Activated naive CD4-positive, alpha-beta T cell treated with anti-CD3 and anti-CD28 coated beads for 36 hours (primary cell): Measurements from ENCODE around the gene C14orf132. TPM values are rescaled to one million over a fixed set of nuclear protein-coding genes. Genes with fewer than 3 reads are reported as not detected.

ENCODE experiments used
- CTCF ChIA-PET: fragments of 350-600 bp; sonication (Branson Sonifier 250); formaldehyde crosslinking; loops from one replicate; lab custom pipeline; 2021; ENCODE audit warnings: antibody characterized with exemption; lab: Charles Lee
- DNase-seq: peaks from one replicate; pipeline ENCODE4 v3.0.0-alpha.2; 2020
- H3K27ac Mint-ChIP-seq: one replicate; pipeline ENCODE4 v1.8.0; 2021; ENCODE audit warnings: mild to moderate bottlenecking, mixed read lengths
- H3K27me3 Mint-ChIP-seq: one replicate; pipeline ENCODE4 v1.8.0; 2021; ENCODE audit warnings: low read depth, mixed read lengths
- H3K36me3 Mint-ChIP-seq: one replicate; pipeline ENCODE4 v1.8.0; 2021; ENCODE audit warnings: low read depth, mixed read lengths
- H3K4me1 Mint-ChIP-seq: one replicate; pipeline ENCODE4 v1.8.0; 2021; ENCODE audit warnings: low read depth, mixed read lengths
- H3K4me3 Mint-ChIP-seq: one replicate; pipeline ENCODE4 v1.8.0; 2021; ENCODE audit warnings: mild to moderate bottlenecking, moderate library complexity, mixed read lengths
- H3K9me3 Mint-ChIP-seq: one replicate; pipeline ENCODE4 v1.8.0; 2021; ENCODE audit warnings: mixed read lengths
- intact Hi-C: fragments of 100-400 bp; cut with micrococcal nuclease; formaldehyde crosslinking; loops from one replicate; pipeline ENCODE4 v1.15.1; 2023
- total RNA-seq, 2 experiments: library from RNA; stranded (reverse); gene quantifications; one replicate each; pipeline ENCODE4 v1.2.3, GENCODE V29; 2021

C14orf132 gene
- total RNA-seq, 2 experiments from 2014 or later: 3.2 to 4.9 TPM

DNA sequence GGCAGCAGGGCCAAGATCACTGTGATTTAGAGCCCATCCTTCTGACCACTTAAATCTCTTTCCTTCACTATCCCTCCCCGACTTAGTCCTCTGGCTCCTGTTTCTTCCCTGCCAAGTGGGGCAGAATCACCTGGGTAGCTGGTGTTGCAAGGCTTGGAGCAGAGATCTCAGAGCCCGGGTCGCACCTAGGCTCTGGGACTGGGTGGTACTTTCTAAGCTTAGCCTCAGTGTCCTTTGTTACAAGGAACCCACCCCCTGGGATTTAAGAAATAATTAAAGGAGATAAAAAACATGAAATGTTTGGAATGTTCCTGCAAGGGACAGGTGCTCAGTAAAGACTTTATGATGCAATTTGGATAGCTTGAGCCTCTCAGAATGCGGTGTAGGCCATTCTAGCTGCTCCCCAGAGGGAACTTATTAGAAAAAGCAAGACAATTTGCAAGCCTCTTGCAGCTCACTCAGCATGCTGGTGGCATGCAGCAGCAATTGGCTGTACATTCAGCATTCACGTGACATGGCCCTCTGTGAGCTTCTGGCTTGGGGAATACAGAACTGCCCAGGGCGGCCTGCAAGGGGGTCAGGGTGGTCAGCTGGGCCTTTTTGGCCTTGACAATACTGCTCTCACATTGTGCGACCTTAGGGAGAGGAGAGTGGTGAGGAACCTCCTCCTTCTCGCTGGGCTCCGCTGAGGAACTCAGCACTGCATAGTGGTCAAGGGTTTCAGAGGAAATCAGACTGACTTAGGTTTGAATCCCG is 16.8 kb downstream of the C14orf132 start:
- H3K4me1 Mint-ChIP-seq: no peaks in the 10 kb centered on the region
- H3K27ac Mint-ChIP-seq: no peak overlapping the region
- no peaks in the 10 kb centered on the region for H3K9me3 Mint-ChIP-seq
- no peaks in the 10 kb centered on the region for H3K27me3 Mint-ChIP-seq
- intact Hi-C loops: loop anchor here (1.0 to 2.0 kb wide), 2 partner anchors 43 to 219 kb away; no protein-coding TSS in a partner anchor
- no peak overlapping the region for H3K4me3 Mint-ChIP-seq
- CTCF ChIA-PET: interaction anchor here (0.6 to 1.9 kb wide), 3 partner anchors 43 to 326 kb away, joined by 3 to 5 read pairs (median 4); no protein-coding TSS in a partner anchor
- DNase-seq: no peak
- no peaks in the 10 kb centered on the region for H3K36me3 Mint-ChIP-seq

DNA sequence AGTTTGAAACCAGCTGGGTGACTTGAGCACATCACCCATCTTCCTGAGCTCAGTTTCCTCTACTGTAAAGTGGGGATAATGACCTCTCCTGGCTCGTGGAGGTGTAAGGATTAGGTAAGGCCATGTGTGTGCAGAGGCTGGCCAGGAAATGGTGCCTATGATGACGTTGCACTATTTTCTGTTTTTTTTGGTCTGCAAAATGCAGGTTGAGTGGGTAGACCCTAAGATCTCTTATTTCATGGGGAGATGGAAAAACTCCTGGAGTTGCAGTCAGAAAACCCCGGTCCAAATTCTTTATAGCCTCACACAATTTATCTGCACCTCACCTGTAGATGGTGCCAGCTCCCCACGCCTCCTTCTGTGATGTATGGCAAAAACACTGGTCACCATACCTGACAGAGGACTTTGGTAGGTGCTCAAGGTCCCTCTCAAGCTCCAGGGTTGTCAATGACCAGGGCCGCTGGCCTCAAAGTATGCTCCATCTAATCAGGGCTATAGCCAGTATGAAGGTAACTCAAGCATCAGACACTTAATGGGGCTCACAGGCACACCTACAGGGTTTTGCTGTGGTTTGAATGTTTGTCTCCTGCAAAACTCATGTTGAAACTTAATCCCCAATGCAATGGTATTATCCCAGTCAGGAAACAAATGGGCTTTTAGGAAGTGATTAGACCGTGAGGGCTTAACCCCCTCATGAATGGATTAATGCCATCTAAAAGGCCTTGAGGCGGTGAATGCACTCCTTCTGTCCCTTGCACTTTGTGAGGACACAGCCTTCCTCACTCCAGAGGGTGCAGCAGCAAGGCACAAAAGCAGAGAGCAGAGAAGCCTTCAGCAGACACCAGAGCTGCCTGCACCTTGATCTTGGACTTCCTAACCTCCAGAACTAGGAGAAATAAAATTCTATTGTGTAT is 17.6 kb downstream of the C14orf132 start:
- Mint-ChIP-seq H3K4me3 (no peak overlapping the region), H3K4me1 (no peaks in the 10 kb centered on the region)

DNA sequence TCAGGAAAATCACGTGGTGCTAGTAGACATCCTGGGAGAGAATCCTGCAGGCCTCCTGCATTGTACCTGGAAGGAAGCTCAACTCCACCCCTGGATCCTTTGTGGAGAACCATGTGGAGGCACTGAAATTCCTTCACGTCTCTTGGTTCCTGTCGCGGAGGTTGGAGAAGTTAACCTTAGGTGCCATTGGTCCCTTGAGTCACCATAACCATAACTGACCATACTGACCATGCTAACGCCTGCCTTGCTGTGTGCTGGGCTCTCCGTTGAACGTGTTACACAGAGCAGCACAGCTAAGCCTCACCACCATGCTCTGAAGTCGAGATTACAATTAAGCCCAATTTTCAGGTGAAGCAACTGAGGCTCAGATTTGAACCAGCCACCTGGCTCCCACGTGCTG is 18.6 kb downstream of the C14orf132 start:
- Mint-ChIP-seq H3K9me3 (no peaks in the 10 kb centered on the region), H3K4me1 (no peaks in the 10 kb centered on the region), H3K4me3 (no peak overlapping the region), H3K36me3 (no peaks in the 10 kb centered on the region), H3K27ac (no peak overlapping the region), H3K27me3 (no peaks in the 10 kb centered on the region)
- intact Hi-C loops: loop anchor here (2.0 kb wide), 1 partner anchor 41 kb away; no protein-coding TSS in a partner anchor
- CTCF ChIA-PET: interaction anchor here (0.7 kb wide), 1 partner anchor 1290 kb away, joined by 3 read pairs; no protein-coding TSS in a partner anchor
- no peak for DNase-seq

More for the DNA sequence above, 17.6 kb downstream of the C14orf132 start:
- CTCF ChIA-PET: interaction anchor here (0.6 to 1.9 kb wide), 3 partner anchors 42 to 325 kb away, joined by 3 to 5 read pairs (median 4); no protein-coding TSS in a partner anchor
- Mint-ChIP-seq H3K36me3 (no peaks in the 10 kb centered on the region), H3K9me3 (no peaks in the 10 kb centered on the region), H3K27me3 (no peaks in the 10 kb centered on the region), H3K27ac (no peak overlapping the region)
- intact Hi-C loops: loop anchor here (1.0 to 2.0 kb wide), 2 partner anchors 42 to 219 kb away; no protein-coding TSS in a partner anchor
- DNase-seq: peak; percentile 24

DNA sequence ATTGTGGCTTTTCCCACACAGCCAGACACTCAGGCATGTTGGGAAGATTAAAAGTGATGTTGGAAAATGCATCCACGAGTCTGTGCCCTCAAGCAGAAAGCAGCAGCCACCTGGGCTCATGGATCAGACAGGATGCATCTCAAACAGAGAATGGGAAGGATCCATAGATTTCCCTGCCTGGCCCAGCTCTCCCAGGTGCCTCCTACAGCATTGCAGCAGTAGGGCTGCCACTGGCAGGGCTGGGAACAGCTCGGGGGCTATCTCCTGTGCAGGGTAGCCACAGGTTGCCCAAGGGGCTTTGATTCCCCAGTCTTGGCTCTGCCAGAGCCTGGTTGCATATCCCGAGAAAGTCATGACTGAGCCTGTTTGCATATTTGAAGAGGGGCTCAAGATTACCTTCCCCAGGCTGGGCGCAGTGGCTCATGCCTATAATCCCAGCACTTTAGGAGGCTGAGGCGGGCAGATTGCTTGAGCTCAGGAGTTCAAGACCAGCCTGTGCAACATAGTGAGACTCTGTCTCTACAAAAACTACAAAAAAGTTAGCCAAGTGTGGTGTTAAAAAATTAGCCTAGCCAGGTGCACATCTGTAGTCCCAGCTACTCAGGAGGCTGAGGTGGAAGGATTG is 19.5 kb downstream of the C14orf132 start:
- H3K36me3 Mint-ChIP-seq: no peaks in the 10 kb centered on the region
- intact Hi-C loops: no loop called here
- no peaks in the 10 kb centered on the region for H3K9me3 Mint-ChIP-seq
- H3K4me3 Mint-ChIP-seq: no peak overlapping the region
- no peaks in the 10 kb centered on the region for H3K27me3 Mint-ChIP-seq
- DNase-seq: no peak
- CTCF ChIA-PET: interaction anchor here (1.1 kb wide), 1 partner anchor 10 kb away, joined by 4 read pairs; no protein-coding TSS in a partner anchor
- no peaks in the 10 kb centered on the region for H3K4me1 Mint-ChIP-seq
- H3K27ac Mint-ChIP-seq: no peak overlapping the region

DNA sequence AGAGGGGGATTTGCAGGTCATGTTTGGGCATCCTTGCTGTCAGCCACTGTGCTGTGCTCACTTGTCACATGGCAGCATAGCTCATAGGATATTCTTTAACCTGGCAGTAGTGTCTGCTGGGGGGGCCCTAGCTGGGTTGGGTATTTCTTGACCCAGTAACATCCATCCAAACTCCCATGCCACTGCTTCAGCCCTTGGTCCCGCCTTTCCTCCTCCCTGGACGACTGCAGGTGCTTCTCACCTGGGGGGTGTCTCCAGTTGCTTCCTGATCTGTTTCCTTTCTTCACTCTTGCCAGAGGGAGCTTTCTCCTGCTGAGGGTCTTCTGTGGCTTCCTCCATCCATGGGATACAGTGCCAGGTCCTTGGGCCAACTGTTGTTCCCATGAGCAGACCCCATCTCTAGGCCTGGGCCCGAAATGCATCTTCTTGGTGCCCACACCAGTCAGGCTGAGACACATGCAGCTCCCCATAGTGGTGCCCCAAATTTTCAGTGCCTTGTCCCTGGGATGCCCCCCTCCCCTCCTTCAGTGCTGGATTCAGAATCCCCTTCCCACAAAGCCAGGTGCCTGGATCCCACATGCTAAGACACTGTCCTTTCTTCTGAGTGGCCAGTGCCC is 20.5 kb downstream of the C14orf132 start:
- CTCF ChIA-PET: interaction anchor here (1.1 kb wide), 1 partner anchor 11 kb away, joined by 4 read pairs; no protein-coding TSS in a partner anchor
- H3K4me3 Mint-ChIP-seq: no peak overlapping the region
- H3K9me3 Mint-ChIP-seq: no peaks in the 10 kb centered on the region
- H3K27me3 Mint-ChIP-seq: no peaks in the 10 kb centered on the region
- no peak for DNase-seq
- H3K27ac Mint-ChIP-seq: no peak overlapping the region
- intact Hi-C loops: no loop called here
- no peaks in the 10 kb centered on the region for H3K36me3 Mint-ChIP-seq
- H3K4me1 Mint-ChIP-seq: no peaks in the 10 kb centered on the region

DNA sequence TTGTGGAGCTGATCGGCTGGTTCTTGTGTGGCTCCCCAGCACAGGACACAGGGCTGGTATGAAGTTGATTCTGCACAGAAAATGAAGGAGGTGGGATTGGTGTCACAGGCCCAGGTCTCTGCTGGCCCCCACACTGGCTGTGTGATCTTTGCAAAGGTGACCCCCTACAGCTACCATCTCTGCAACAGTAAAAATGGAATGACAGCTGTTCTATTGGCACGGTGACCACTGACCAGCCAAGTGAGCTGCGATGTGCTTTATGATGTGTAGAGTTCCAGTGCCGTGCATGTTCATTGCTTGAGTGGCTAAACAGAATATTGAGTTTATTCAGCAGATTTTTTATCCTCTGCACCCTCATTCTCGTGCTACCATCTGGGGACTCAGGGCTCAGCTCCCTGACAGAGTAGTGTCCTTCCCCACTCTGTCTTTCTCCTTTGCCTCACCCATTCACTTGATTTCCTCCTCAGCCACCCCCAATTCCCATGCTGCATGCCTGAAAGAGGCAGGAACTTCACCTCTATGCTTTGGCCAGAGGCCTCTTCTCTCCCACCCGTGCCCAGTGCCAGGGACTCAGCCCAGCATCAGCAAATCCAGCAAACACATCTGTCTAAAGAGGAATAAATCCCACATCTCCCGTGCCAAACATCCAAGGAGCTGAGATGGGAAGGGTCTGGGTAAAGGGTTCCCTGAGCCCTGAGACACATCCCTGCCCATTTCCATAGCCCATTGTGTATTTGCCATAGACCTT is 21.2 kb downstream of the C14orf132 start:
- Mint-ChIP-seq H3K27me3 (no peaks in the 10 kb centered on the region), H3K4me3 (no peak overlapping the region), H3K9me3 (no peaks in the 10 kb centered on the region), H3K36me3 (no peaks in the 10 kb centered on the region), H3K27ac (no peak overlapping the region), H3K4me1 (peaks cover 3% of the 10 kb centered on the region)
- no peak for DNase-seq
- CTCF ChIA-PET: interaction anchor here (0.5 to 1.5 kb wide), 2 partner anchors 18 to 335 kb away, joined by 3 to 4 read pairs; no protein-coding TSS in a partner anchor
- intact Hi-C loops: no loop called here

DNA sequence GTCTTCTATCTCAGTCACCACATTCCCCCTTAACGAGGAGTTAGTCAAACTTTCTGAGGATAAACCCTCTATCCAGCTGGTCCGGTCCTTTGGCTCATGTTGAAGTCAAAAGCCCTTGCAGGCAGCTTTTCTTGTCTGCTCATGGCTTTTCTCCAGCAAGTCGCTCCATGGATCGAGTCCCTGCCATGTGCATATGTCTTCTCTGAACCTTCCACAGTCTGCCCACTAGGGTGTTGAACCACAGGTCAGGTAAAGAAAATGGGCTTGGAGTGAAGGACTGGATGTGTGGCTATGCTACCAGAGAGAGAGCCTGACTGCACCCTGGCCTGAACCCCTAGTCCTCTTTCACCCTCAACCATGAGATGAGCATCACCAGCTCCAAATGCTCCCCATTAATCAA is 22.8 kb downstream of the C14orf132 start:
- peaks cover 8% of the 10 kb centered on the region for H3K4me1 Mint-ChIP-seq
- no peak for DNase-seq
- CTCF ChIA-PET: interaction anchor here (1.2 kb wide), 1 partner anchor 36 kb away, joined by 3 read pairs; no protein-coding TSS in a partner anchor
- H3K27me3 Mint-ChIP-seq: no peaks in the 10 kb centered on the region
- intact Hi-C loops: no loop called here
- H3K36me3 Mint-ChIP-seq: no peaks in the 10 kb centered on the region
- H3K27ac Mint-ChIP-seq: no peak overlapping the region
- no peaks in the 10 kb centered on the region for H3K9me3 Mint-ChIP-seq
- no peak overlapping the region for H3K4me3 Mint-ChIP-seq

DNA sequence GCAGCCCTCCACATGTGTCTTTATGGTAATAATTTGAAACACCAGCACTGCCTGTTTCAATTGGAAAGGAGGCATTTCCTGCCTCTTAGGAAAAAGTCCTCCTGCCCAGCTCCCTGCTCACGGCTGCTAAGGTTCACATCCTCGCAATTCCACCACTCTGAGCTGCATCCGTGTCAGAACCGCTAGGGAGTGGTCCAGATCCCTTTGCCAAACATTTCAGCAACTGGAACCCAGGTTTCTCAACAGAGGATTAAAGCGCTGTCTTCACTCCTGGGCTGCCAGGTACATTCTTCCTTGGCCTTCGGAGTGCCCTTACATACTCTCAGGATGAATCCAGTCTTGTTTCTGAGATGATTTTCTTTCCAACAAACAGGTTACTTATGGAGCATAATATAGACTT is 23.3 kb downstream of the C14orf132 start:
- Mint-ChIP-seq H3K4me3 (no peak overlapping the region), H3K36me3 (no peaks in the 10 kb centered on the region), H3K27ac (no peak overlapping the region), H3K9me3 (no peaks in the 10 kb centered on the region), H3K27me3 (no peaks in the 10 kb centered on the region), H3K4me1 (peaks cover 8% of the 10 kb centered on the region)
- intact Hi-C loops: no loop called here
- CTCF ChIA-PET: no interaction called here
- no peak for DNase-seq

DNA sequence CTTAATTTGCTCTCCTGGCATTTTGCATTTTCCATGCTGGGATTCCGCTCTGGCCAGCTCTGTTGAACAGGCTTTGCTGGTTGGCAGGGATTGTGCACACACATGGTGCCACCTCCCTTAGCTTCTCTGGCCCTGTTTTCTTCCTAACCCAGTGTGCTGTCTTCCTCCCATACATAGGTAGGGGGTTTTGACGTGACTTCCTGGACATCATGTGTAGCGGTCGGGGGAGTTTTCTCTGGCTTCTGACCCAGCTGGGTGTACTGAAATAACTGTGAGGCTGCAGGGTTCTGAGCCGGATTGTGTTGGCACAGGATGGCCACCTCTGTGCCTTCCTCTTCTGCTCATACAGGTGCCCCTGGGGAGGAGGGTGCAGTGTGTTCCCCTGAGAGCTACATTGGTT is 25.7 kb downstream of the C14orf132 start:
- H3K27me3 Mint-ChIP-seq: no peaks in the 10 kb centered on the region
- H3K9me3 Mint-ChIP-seq: no peaks in the 10 kb centered on the region
- DNase-seq: no peak
- intact Hi-C loops: no loop called here
- H3K4me1 Mint-ChIP-seq: peaks cover 8% of the 10 kb centered on the region
- no peaks in the 10 kb centered on the region for H3K36me3 Mint-ChIP-seq
- no peak overlapping the region for H3K4me3 Mint-ChIP-seq
- no peak overlapping the region for H3K27ac Mint-ChIP-seq
- CTCF ChIA-PET: no interaction called here

DNA sequence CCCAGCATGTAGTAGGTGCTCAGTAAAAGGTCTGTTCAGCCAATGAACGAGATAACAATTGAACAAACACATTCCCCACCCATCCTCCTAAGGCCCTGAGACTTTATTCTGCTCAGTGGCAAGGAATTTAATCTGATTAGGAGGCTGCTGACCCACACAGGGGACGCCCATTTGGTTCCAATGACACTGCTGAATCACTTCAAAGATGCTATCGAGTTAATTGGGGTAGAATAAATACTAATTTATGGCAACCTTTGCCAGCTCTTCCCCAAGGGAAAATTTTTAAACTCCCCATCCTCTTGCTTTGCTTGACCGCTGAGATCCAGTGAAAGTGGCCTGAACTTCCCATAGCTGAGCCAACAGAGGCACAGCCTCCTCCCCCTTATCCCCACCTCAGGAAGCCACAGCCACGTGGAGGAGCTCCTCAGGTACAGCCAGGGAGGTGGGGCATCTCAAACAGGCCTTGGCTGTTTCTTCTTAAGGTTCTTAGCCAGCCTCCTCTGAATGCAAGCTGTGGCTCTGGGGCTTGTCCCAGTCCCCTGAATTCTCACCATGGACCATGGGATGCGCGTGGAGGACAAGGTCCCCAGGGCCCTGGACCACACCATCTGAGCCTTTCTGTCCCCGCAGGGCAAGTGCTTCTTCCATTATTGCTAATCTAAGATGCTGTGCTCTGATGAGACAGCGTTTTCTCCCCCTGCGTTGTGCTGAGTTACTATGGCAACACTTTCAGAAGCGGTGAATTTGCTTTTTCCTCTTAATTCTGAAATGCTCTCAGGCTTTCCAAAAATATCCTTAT is 26.7 kb downstream of the C14orf132 start:
- no peaks in the 10 kb centered on the region for H3K9me3 Mint-ChIP-seq
- peaks cover 8% of the 10 kb centered on the region for H3K4me1 Mint-ChIP-seq
- H3K27ac Mint-ChIP-seq: no peak overlapping the region
- no peaks in the 10 kb centered on the region for H3K36me3 Mint-ChIP-seq
- no peak for DNase-seq
- H3K4me3 Mint-ChIP-seq: no peak overlapping the region
- no peaks in the 10 kb centered on the region for H3K27me3 Mint-ChIP-seq
- intact Hi-C loops: no loop called here
- CTCF ChIA-PET: interaction anchor here (0.7 kb wide), 1 partner anchor 22 kb away, joined by 3 read pairs; no protein-coding TSS in a partner anchor
